Psoas muscle (tissue), 8 donors: ENCODE data around the gene EXD3. TPM values are rescaled to one million over a fixed set of nuclear protein-coding genes. Genes with fewer than 3 reads are reported as not detected.
"Not testable (repeated sequence)": the region's sequence is repeated elsewhere in the genome, so short reads cannot be mapped to it uniquely, and the experiment has no call there.

Source experiments
- ATAC-seq, 4 donors: fragments of 200-7000 bp; cut with Tn5 transposase; one replicate each; pipeline ENCODE4 v1.9.1; 2020; ENCODE audit warnings: moderate library complexity in 3 of 4, mild to moderate bottlenecking in 2 of 4
- DNase-seq, 2 donors: peaks; one replicate each; pipeline ENCODE4 v3.0.0-alpha.2; 2020
- H3K27ac ChIP-seq: fragments of 200-600 bp; one replicate; pipeline ENCODE4 v1.8.0; 2022
- H3K27me3 ChIP-seq, 3 donors: fragments of 200-600 bp in 1 of 3; one replicate each; pipeline versions ENCODE4 v1.6.1 to v1.8.0; 2013 to 2022; ENCODE audit warnings: low read length in 2 of 3, mild to moderate bottlenecking in 2 of 3, moderate library complexity in 1 of 3; ENCODE audit not compliant: insufficient read depth in 3 of 3
- H3K36me3 ChIP-seq, 2 donors: fragments of 200-600 bp in 1 of 2; one replicate each; pipeline versions ENCODE4 v1.6.1 to v1.8.0; 2013 to 2022; ENCODE audit warnings: low read depth in 1 of 2, mild to moderate bottlenecking in 1 of 2, moderate library complexity in 1 of 2; ENCODE audit not compliant: insufficient read depth in 1 of 2
- H3K4me1 ChIP-seq: fragments of 200-600 bp; one replicate; pipeline ENCODE4 v1.8.0; 2022
- H3K4me3 ChIP-seq: fragments of 200-600 bp; one replicate; pipeline ENCODE4 v1.8.0; 2022; ENCODE audit warnings: mild to moderate bottlenecking
- H3K9me3 ChIP-seq: fragments of 200-600 bp; one replicate; pipeline ENCODE4 v1.8.0; 2022
- CTCF ChIP-seq: fragments of 200-600 bp; IDR thresholded peaks from one replicate; pipeline ENCODE4 v1.8.0; 2022; ENCODE audit warnings: antibody characterized with exemption
- WGBS, 3 donors: extraction: QIAGEN DNeasy Blood & Tissue Kit; methylation state at CpG; one replicate each; pipeline versions ENCODE4 v1.1.6 to v1.1.7; 2013; 5-methylcytosine and 5-hydroxymethylcytosine counted together
- intact Hi-C, 2 donors: fragments of 100-400 bp; cut with DNase I; formaldehyde crosslinking; loops; one replicate each; pipeline versions ENCODE4 v1.11.0 to v1.14.2; 2022
- polyA plus RNA-seq, 3 donors: library from polyadenylated mRNA; stranded (reverse); fragments of 200-250 nt; gene quantifications; one replicate each; pipeline ENCODE4 v1.2.3, GENCODE V29; 2013
- total RNA-seq, 4 donors: library from RNA; stranded (reverse); fragmentation: NEBNext Ultra II Directional in 2 of 4; extraction: Animal tissue kit (Norgen Biotek cat#: 25700) in 2 of 4; gene quantifications; one replicate each; pipeline versions ENCODE4 v1.2.1 to v1.2.4, GENCODE V29; 2021 to 2023
- donor health status: healthy with polysubstance abuse.
- donor health status: DM: no; HTN: no; CAD: no; lungs with moderate emphysema.
- donor health status: Bipolar disorder and iron deficiency.
- donor health status: healthy.
- donor health status: DM: yes; HTN: yes; CAD: no.
- donor health status: DM: no; HTN: no; CAD: no.
- donor health status: DM: no; HTN: no; CAD: no.
- donor health status: DM: yes; HTN: yes; CAD: no.

The EXD3 gene
- total and polyA plus RNA-seq, 7 donors = 5.7 to 11.2 (median 9.4) TPM

GRCh38 chr9:137388589-137389427 is 34.2 kb downstream of the EXD3 start:
- WGBS, 3 donors = 84% methylated on average over 45 to 47 of the region's 47 CpGs
- no peaks in the 10 kb centered on the region for H3K9me3 ChIP-seq
- H3K27ac ChIP-seq = no peak overlapping the region
- intact Hi-C loops = no loop called here
- no peaks in the 10 kb centered on the region for H3K36me3 ChIP-seq
- H3K4me1 ChIP-seq = peaks cover 7% of the 10 kb centered on the region
- no peak for TF ChIP-seq CTCF
- no peaks in the 10 kb centered on the region for H3K27me3 ChIP-seq
- no peak overlapping the region for H3K4me3 ChIP-seq
- ATAC-seq (no peak), DNase-seq (peak in 1 of 2 donors; percentile 49)

- 64 to 85% (median 81%) methylated on average over 25 to 26 of the region's 26 CpGs for WGBS, 3 donors
- ATAC-seq (no peak), DNase-seq (peak in 1 of 2 donors; percentile 40)
- Histone ChIP-seq H3K36me3 (no peaks in the 10 kb centered on the region), H3K27me3 (no peaks in the 10 kb centered on the region), H3K4me3 (no peak overlapping the region), H3K27ac (peak overlapping the region; percentile 61), H3K4me1 (peaks cover 7% of the 10 kb centered on the region), H3K9me3 (no peaks in the 10 kb centered on the region)
- TF ChIP-seq CTCF = no peak
- intact Hi-C loops = no loop called here
These were observed 34.9 kb downstream of the EXD3 start for GRCh38 chr9:137387891-137388560.

- intact Hi-C loops = no loop called here
- no peak for TF ChIP-seq CTCF
- no peaks in the 10 kb centered on the region for H3K9me3 ChIP-seq
- WGBS, 3 donors = 61 to 74% (median 62%) methylated on average over 32 to 34 of the region's 34 CpGs
- ATAC-seq (no peak), DNase-seq (peak in 1 of 2 donors; percentile 40)
- no peaks in the 10 kb centered on the region for H3K27me3 ChIP-seq
- no peak overlapping the region for H3K4me3 ChIP-seq
- H3K4me1 ChIP-seq = peaks cover 7% of the 10 kb centered on the region
- H3K27ac ChIP-seq = peak overlapping the region; percentile 61
- H3K36me3 ChIP-seq = no peaks in the 10 kb centered on the region
These were observed 35.7 kb downstream of the EXD3 start for GRCh38 chr9:137387114-137387890.

GRCh38 chr9:137386507-137387113 is 36.4 kb downstream of the EXD3 start:
- H3K27ac ChIP-seq, intact Hi-C loops, H3K4me3 ChIP-seq: not testable (repeated sequence)

More at GRCh38 chr9:137386507-137387113, 36.4 kb downstream of the EXD3 start:
- not testable (repeated sequence) for H3K27me3 ChIP-seq, H3K4me1 ChIP-seq, H3K36me3 ChIP-seq, H3K9me3 ChIP-seq, ATAC-seq
- 72 to 82% (median 82%) methylated on average over 11 to 12 of the region's 12 CpGs for WGBS, 3 donors
- peak in 1 of 2 donors; percentile 45 for DNase-seq
